Sigmoid colon (tissue), 7 donors: ENCODE measurements around the gene EOMES. TPM values are rescaled to one million over a fixed set of nuclear protein-coding genes. Genes with fewer than 3 reads are reported as not detected.

Source experiments
- DNase-seq: peaks from one replicate; pipeline ENCODE4 v3.0.0-alpha.2; 2019
- H3K27ac ChIP-seq, 4 donors: fragments of 200-600 bp; sonication (generic); one replicate each; pipeline ENCODE4 v1.5.1; 2016 to 2019; ENCODE audit warnings: mild to moderate bottlenecking in 1 of 4
- H3K27me3 ChIP-seq, 3 donors: fragments of 200-600 bp; sonication (generic); one replicate each; pipeline ENCODE4 v1.5.1; 2019; ENCODE audit warnings: mild to moderate bottlenecking in 1 of 3
- H3K36me3 ChIP-seq, 4 donors: fragments of 200-600 bp; sonication (generic); one replicate each; pipeline ENCODE4 v1.5.1; 2016 to 2019
- H3K4me1 ChIP-seq, 4 donors: fragments of 200-600 bp; sonication (generic); one replicate each; pipeline ENCODE4 v1.5.1; 2017 to 2019
- H3K4me3 ChIP-seq, 4 donors: fragments of 200-600 bp; sonication (generic); one replicate each; pipeline ENCODE4 v1.5.1; 2017 to 2019; ENCODE audit warnings: mild to moderate bottlenecking in 2 of 4, moderate library complexity in 1 of 4
- H3K9me3 ChIP-seq, 4 donors: fragments of 200-600 bp in 3 of 4; sonication (generic) in 3 of 4; one replicate each; pipeline versions ENCODE4 v1.5.1 to v1.6.1; 2013 to 2019
- EP300 ChIP-seq, 4 donors: sonication (generic); formaldehyde crosslinking; IDR thresholded peaks; one replicate each; pipeline ENCODE4 v1.6.1; 2017; ENCODE audit warnings: antibody characterized with exemption in 4 of 4
- POLR2A ChIP-seq, 2 donors: fragments of 450-650 bp; IDR thresholded peaks; one replicate each; pipeline ENCODE4 v1.6.1; 2016; ENCODE audit warnings: antibody characterized with exemption in 2 of 2, mild to moderate bottlenecking in 2 of 2, moderate library complexity in 2 of 2
- POLR2AphosphoS5 ChIP-seq, 4 donors: sonication (generic); formaldehyde crosslinking; IDR thresholded peaks; one replicate each; pipeline ENCODE4 v1.6.1; 2017; ENCODE audit warnings: antibody characterized with exemption in 4 of 4
- WGBS, 2 donors: extraction: QIAGEN DNeasy Blood & Tissue Kit; methylation state at CpG; one replicate each; pipeline ENCODE4 v1.1.7; 2013; 5-methylcytosine and 5-hydroxymethylcytosine counted together
- intact Hi-C: fragments of 100-400 bp; cut with DNase I; formaldehyde crosslinking; loops from one replicate; pipeline ENCODE4 v1.15.1; 2023
- polyA plus RNA-seq, 3 donors: library from polyadenylated mRNA; stranded (reverse); fragments of 200-250 nt; gene quantifications; one replicate each; pipeline ENCODE4 v1.2.3, GENCODE V29; 2013
- total RNA-seq, 4 donors: library from RNA; depleted of rRNA; stranded (reverse); fragments of >200 nt; gene quantifications; one replicate each; pipeline ENCODE4 v1.1.0, GENCODE V29; 2016
- TF ChIP-seq, protein P1 (sequence below), 4 experiments: fragments of 450-650 bp in 3 of 4; fragments of 200-600 bp in 1 of 4; IDR thresholded peaks; one replicate each; pipeline ENCODE4 v1.5.1; 2016 to 2019; ENCODE audit warnings: antibody characterized with exemption in 4 of 4, mild to moderate bottlenecking in 3 of 4, moderate library complexity in 2 of 4
- donor health status: healthy with polysubstance abuse.
- donor health status: Bipolar disorder and iron deficiency.
- donor health status: healthy.

EOMES gene
- total and polyA plus RNA-seq, 7 donors: 0.23 to 0.67 TPM; not detected in 5

DNA sequence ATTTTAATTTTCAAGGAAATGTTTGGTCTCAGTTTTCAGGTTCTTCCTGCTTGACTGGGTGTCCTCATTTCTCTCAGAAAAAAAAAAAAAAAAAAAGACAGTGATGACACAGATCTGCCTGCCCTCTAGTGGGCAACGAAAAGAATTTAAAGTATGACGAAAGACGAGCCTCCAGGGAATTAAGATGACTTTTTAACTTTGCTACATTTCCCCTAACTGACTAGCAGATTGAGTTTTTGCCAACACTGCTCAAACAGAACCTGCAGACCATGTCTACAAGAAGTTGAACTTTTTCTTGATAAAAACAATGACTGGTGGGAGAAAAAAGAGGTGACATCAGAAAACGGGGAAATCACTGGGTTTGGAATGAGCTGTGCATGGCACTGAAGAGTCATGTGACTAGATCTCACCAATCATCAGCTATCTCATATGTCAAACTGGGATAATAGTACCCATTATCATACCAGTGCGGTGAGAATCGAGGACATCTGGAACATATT lies 40.8 kb downstream of the EOMES start:
- Histone ChIP-seq H3K9me3 (no peaks in the 10 kb centered on the region), H3K27me3 (no peaks in the 10 kb centered on the region), H3K27ac (peak overlapping the region in 3 of 4 donors; percentile 10 to 50 (median 47)), H3K4me3 (peak overlapping the region in 3 of 4 donors; percentile 16 to 21 (median 17)), H3K4me1 (peaks cover 0 to 19% (median 15%) of the 10 kb centered on the region in 4 donors), H3K36me3 (no peaks in the 10 kb centered on the region)
- TF ChIP-seq POLR2AphosphoS5 (IDR thresholded peaks at IDR 0.05): peak in 1 of 4 donors; percentile 15
- TF ChIP-seq, protein P1, sequence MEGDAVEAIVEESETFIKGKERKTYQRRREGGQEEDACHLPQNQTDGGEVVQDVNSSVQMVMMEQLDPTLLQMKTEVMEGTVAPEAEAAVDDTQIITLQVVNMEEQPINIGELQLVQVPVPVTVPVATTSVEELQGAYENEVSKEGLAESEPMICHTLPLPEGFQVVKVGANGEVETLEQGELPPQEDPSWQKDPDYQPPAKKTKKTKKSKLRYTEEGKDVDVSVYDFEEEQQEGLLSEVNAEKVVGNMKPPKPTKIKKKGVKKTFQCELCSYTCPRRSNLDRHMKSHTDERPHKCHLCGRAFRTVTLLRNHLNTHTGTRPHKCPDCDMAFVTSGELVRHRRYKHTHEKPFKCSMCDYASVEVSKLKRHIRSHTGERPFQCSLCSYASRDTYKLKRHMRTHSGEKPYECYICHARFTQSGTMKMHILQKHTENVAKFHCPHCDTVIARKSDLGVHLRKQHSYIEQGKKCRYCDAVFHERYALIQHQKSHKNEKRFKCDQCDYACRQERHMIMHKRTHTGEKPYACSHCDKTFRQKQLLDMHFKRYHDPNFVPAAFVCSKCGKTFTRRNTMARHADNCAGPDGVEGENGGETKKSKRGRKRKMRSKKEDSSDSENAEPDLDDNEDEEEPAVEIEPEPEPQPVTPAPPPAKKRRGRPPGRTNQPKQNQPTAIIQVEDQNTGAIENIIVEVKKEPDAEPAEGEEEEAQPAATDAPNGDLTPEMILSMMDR (IDR thresholded peaks at IDR 0.05): peak; percentile 37 to 63 (median 54)
- TF ChIP-seq POLR2A (IDR thresholded peaks at IDR 0.05): no peak
- peak in 1 of 4 donors; percentile 25 for TF ChIP-seq EP300 (IDR thresholded peaks at IDR 0.05)
- intact Hi-C loops: loop anchor here (2.0 to 5.0 kb wide), 4 partner anchors 158 to 546 kb away; partner anchors contain the start of gene SLC4A7
- DNase-seq: no peak
- 27 to 31% methylated on average over 6 of the region's 6 CpGs for WGBS, 2 donors

DNA sequence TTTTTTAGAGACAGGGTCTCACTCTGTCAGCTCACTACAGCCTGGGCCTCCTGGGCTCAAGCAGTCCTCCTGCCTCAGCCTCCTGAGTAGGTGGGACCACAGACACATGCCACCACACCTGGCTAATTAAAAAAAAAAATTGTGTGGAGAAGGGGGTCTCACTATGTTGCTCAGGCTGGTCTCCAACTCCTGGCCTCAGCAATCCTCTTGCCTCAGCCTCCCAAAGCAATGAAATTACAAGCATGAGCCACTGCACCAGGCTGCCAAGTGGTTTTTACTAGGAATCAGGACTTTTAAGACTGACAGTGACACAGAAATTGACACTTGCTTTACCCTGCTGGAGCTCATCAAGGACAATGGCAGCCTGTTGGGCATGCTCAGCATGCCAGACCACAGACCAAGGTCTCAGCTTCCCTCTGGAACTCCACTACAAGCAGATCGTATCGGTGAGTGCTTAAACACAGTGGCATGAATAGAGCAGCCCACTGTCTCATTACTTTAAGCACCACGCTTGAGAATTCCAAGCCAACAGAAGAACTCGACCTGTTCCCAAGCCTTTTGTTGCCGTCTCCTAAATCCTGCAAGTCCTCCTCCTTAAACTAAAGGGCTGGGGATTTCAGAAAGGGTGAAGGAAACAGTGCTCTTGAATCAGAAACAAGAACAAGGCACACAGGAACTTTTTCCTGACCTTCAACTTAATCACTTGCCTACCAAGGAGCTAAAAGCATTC lies 41.4 kb downstream of the EOMES start:
- peak overlapping the region; percentile 10 to 50 (median 38) for H3K27ac ChIP-seq
- TF ChIP-seq EP300 (IDR thresholded peaks at IDR 0.05): no peak
- TF ChIP-seq POLR2A (IDR thresholded peaks at IDR 0.05): no peak
- TF ChIP-seq, protein P1 (IDR thresholded peaks at IDR 0.05): no peak
- no peak for TF ChIP-seq POLR2AphosphoS5 (IDR thresholded peaks at IDR 0.05)

DNA sequence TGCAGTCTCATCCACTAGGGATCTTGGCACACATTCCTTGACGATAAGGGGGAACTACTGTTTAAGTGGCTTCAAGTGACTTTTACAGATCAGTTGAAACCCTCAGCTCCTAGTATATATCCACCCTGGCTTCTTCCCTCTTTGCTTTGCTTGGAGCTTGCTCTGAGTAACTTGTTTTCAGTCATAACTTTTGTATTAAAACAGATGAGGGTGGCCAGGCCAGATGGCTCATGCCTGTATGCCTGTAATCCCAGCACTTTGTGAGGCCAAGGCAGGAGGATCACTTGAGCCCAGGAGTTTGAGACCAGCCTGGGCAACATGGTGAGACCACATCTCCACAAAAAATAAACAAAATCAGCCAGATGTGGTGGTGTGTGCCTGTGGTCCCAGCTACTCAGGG lies 42.4 kb downstream of the EOMES start:
- Histone ChIP-seq H3K27me3 (no peaks in the 10 kb centered on the region), H3K36me3 (no peaks in the 10 kb centered on the region), H3K9me3 (no peaks in the 10 kb centered on the region), H3K4me3 (no peak overlapping the region), H3K27ac (peak overlapping the region in 3 of 4 donors; percentile 1 to 50 (median 28)), H3K4me1 (peaks cover 0 to 29% (median 21%) of the 10 kb centered on the region in 4 donors)
- no peak for DNase-seq
- 75 to 91% methylated on average over 1 of the region's 1 CpG for WGBS, 2 donors
- intact Hi-C loops: loop anchor here (2.0 to 5.0 kb wide), 4 partner anchors 157 to 545 kb away; partner anchors contain the start of gene SLC4A7
- TF ChIP-seq EP300 (IDR thresholded peaks at IDR 0.05) (no peak), POLR2AphosphoS5 (IDR thresholded peaks at IDR 0.05) (no peak), POLR2A (IDR thresholded peaks at IDR 0.05) (no peak)
- TF ChIP-seq, protein P1 (IDR thresholded peaks at IDR 0.05): no peak

More for the DNA sequence above, 41.4 kb downstream of the EOMES start:
- H3K4me1 ChIP-seq: peaks cover 0 to 20% (median 17%) of the 10 kb centered on the region in 4 donors
- intact Hi-C loops: loop anchor here (2.0 to 5.0 kb wide), 4 partner anchors 158 to 546 kb away; partner anchors contain the start of gene SLC4A7
- no peak for DNase-seq
- no peaks in the 10 kb centered on the region for H3K27me3 ChIP-seq
- 77 to 84% methylated on average over 5 of the region's 5 CpGs for WGBS, 2 donors
- H3K9me3 ChIP-seq: no peaks in the 10 kb centered on the region
- H3K4me3 ChIP-seq: no peak overlapping the region
- H3K36me3 ChIP-seq: no peaks in the 10 kb centered on the region

DNA sequence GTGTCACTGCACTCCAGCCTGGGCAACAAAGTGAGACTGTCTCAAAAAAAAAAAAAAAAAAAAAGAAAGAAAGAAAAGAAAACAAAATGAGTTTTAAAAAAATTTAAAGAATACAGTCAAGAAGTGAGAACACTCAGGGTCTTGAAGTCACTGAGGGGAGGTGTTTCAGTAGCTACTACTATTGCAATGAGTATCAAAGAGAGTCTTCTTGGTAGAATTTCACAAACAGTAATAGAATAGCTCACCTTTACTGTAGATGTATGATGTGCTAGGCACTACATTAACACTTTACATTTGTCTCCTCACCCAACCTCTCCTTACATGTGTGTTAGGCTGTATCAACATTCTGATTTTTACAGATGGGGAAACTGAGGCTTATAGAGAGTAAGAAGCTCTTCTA lies 43.9 kb downstream of the EOMES start:
- DNase-seq: no peak
- Histone ChIP-seq H3K9me3 (no peaks in the 10 kb centered on the region), H3K4me1 (peaks cover 0 to 29% (median 21%) of the 10 kb centered on the region in 4 donors), H3K27me3 (no peaks in the 10 kb centered on the region), H3K4me3 (no peak overlapping the region), H3K27ac (peak overlapping the region in 3 of 4 donors; percentile 59 to 70 (median 69)), H3K36me3 (no peaks in the 10 kb centered on the region)
- TF ChIP-seq POLR2AphosphoS5 (IDR thresholded peaks at IDR 0.05) (no peak), EP300 (IDR thresholded peaks at IDR 0.05) (no peak), POLR2A (IDR thresholded peaks at IDR 0.05) (no peak)
- TF ChIP-seq, protein P1 (IDR thresholded peaks at IDR 0.05): no peak
- intact Hi-C loops: no loop called here
